Activated T-cell treated with anti-CD3 and anti-CD28 coated beads, Interleukin-2, amount 50 U/mL, for 1 hour (primary cell): ENCODE measurements around the gene SIM2.

Experiments used
- DNase-seq: peaks from one replicate; pipeline ENCODE4 v3.0.0-alpha.2; 2020

SIM2 gene

DNA sequence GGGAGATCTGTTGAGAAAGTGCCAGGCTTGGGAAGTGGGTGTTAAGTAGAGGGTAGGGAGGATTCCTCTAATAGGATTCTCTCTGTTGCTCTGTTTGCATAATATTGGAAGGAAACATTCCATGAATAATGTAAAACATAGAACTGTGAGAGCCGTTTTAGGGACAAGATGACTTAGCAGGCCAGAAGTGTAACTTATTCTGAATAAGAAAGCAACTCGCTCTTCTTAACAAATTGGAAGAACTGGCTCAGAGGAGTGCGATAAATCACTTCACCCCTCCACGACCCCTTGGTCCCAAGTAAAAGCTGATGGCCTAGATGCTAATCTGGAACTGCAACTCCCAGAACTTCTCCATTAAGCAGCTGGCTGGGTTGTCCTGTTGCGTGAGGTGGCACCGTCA is 19.1 kb downstream of the SIM2 start:
- no peak for DNase-seq

DNA sequence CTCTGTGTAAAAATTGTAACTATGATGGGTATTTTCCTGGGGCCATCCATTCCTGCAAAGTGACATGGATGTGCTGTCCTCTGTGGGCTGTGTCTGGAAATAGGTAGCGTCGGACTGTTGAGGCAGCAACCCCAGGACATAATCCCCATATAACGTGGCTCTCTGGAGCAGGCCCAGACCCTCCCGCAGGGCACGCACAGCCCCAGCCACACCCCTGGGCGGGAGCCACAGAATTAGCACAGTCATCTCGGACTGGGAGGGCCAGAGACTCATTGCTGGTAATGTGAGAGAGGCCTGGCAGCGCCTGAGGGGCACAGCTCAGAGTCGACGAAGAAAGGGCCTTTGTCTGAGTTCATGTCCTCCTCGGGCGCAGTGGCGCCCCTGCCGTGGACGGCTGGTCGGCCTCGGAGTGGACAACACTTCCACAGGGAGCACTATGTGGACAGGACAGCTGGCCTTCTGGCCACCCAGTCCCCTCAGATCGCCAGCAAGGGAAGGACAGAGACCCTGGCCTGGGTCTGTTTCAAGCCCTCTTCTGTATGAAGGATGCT is 20.1 kb downstream of the SIM2 start:
- DNase-seq, result no peak

DNA sequence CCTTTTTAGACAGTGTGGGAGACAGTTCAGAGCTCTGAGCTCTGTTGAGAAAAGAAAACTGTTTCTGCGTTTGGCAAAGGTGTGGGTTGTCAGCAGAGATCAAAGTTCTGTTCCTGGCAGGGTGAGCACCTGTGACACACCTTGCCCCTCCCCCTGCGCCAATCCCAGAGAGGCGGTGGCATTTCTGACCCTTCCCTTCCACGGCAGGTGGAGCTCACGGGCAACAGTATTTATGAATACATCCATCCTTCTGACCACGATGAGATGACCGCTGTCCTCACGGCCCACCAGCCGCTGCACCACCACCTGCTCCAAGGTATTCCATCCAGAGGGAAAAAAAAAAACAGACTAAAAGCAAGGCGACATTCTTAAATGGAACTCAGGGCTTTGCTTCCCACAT is 20.7 kb downstream of the SIM2 start:
- no peak for DNase-seq

DNA sequence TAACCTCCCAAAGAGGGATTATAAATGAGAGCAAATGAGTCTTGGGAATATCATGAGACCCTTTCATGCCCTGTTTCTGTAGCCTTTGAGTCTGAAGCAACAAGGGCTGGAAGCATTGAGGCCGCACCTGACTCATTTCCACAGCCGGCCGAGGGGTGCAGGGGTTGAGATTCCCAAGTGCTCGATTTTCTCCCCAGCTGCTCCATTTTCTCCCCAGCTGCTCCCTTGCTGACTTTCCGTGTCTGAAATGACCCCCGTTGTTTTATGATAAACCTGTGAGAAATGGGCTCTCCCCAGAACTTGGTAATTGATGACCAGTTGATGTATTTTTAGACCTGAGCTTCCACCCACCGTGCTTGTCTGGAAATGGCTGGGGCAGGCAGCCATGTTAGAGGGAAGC is 22.9 kb downstream of the SIM2 start:
- DNase-seq, result no peak

DNA sequence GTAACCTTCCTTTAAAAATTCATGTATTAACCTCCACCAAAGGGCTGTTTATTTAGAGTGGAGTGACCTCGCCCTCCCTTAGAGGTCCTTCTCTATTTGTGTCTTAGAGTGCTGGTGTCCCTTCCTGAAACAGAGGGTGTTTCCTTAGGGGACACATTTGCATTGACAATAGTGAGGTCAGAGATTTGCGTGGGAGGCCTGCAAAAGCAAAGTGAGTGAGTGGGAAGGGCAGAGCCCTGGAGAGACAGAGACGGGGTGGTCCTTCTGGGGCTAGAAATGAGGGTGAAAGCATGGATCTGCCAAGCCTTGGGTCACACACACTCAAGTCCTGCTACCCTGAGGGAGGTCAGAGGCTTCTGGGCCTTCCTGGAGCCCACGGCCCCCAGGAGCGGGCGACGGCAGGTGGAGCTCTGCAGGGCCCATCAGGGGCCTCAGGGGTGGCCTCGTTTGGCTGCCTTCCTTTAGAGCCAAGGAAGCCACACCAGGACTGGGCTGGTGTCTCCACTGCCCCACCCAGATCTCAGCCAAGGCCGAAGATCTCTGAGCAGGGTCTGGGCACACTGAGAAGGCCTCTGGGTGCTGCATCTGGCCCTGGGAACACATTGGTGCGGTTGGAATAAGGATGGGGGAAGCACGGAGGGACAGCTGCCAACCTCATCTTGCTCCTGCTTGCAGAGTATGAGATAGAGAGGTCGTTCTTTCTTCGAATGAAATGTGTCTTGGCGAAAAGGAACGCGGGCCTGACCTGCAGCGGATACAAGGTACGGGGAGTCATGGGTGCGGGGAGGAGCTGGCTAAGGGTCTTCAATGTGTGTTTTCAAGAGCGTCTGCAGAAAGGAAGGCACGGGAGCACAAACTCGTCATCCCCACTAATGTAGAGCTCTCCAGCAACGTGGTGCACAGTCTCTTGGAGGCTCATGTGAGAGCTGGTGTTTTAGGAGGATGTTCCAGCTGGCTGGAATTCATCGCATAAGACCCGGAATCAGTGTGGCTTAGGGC is 23.8 kb downstream of the SIM2 start:
- no peak for DNase-seq

DNA sequence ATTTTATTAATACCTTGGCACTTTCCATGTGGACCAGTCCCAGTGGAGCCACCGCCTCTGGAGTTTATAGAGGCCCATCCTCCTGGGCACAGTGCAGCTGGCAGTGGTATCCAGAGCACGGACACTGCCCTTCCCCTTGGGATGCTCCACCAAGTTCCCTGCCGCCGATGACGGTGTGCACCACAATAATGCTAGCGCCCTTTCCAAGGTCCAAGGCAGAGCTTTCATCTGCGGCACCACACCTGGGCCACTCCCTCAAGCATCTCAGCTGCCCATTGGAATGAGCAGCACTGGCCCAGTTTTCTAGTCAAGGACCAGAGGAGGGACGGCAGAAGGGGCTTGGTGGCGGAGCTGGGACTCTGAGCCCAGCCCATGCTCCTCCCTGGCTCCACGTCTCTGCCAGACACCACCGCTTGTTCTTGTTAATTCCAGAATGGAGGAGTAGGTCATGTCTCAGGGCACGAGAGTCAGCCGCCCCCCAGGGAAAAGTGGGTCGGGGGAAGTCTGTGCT is 24.5 kb downstream of the SIM2 start:
- DNase-seq, result no peak

DNA sequence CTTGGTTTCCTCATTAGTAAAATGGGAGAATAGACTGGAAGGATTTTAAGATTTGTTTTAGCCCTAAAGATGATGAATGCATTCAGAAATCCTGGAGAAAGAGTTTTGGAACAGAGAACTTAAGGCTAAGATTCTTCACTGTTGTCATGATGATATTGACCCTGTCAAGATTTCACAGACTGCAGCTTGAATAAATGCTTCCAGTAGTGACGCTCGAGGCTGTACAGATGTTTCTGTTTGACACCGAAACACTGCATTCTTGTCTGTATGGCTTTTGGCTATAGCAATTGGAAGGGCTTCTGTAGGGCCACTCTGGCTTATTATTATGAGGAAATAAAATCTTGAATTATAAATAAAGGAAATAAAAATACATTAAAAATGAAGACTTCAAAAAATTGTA is 25.7 kb downstream of the SIM2 start:
- no peak for DNase-seq

DNA sequence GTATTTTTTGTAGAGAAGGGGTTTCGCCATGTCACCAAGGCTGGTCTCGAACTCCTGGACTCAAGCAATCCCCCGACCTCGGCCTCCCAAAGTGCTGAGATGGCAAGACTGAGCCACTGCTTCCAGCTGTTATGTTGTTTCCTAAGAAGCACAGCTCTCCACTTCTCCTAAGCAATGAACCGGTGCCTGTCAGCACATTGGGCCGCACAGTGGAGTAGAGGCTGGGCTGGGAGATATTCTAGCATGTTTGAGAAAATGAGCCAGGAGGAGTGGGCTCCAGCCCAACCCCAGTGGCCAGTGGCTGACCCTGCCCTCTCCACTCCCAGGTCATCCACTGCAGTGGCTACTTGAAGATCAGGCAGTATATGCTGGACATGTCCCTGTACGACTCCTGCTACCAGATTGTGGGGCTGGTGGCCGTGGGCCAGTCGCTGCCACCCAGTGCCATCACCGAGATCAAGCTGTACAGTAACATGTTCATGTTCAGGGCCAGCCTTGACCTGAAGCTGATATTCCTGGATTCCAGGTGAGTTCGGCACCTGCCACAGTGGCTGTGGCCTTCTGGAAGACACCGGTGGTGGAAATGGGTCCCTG is 27.0 kb downstream of the SIM2 start:
- DNase-seq, result no peak

DNA sequence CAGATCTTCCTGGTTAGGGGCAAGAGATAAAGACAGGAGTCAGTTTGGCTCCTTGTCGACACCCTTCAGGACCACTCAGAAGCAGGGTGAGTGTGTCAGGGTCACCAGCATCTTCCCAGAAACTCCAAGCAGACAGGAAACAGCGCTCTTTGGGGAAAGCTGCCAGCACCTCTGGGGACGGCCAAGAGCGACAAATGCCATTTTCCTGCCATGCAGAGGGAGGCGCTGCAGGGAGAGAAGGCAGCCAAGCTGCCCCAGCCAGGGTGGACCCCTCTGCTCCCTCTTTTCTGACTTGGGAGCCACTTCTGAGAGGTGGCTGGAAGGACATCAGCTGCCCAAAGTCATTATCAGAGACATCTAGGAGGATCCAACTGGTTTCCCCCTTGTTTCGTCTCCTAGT is 29.0 kb downstream of the SIM2 start:
- no peak for DNase-seq

DNA sequence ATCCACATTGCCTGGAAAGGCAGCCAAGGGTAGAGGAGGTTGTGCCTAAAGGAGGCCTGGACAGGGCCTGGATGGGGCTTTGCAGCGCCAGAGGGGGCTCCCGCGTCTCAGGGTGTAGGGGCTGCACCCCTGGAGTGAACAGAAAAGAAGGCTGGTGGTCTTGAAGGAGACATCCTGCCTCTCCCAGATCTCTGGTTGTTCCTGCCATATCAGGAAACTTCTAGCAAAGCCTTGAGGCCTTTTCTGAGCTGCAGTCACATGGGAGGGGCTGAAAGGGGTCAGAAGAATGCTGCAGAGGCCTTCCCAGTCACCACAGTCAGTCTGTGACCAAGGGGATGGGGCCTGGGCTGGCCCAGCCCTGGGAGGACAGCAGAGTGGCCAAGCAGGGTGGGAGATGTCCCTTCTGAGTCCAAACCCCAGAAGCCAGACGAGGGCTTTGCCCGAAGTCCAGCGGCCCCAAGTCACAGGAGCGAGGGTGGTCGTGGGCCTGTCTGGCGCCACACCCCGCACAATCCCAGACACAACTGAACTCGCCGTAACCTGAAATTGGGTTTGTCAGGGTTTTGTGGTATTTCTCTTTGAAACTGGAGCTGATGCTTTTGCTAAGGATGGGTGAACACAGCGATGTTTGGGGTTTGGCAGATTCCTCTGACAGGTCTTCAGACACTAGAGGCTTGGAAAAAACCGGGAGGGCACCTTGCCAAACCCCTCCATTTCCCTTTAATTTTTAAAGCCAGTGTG is 29.6 kb downstream of the SIM2 start:
- DNase-seq, result no peak

DNA sequence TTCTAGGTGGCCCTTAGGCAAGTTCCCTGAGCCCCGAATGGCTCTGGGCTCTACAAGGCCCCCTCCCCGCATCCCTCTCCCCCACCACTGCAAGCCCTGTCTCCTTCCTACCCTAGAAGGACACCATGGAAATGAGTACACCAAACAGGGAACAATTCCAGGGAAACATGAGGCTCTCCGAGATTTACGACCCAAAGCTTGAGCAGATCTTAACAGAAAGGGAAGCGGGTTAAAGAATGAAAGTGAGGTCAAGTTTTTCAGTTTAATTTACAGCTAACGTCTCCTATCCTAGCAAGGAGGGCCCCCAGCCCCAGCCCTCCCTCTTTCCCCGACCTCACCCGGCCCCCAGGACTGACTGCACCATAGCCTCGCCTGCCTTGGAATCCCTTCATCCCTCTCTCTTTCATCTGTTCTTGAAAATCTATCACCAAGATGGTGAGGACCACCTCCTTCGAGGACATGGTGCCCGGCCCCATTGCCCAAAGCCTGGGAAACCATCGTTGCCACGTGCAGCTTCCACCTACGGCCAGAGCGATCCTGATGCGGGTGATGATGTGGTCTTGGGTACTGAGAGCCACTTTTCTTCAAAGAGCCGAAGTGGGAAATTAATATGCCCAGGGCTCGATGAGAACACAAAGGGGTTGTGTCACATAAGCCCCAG is 30.5 kb downstream of the SIM2 start:
- DNase-seq, result no peak

DNA sequence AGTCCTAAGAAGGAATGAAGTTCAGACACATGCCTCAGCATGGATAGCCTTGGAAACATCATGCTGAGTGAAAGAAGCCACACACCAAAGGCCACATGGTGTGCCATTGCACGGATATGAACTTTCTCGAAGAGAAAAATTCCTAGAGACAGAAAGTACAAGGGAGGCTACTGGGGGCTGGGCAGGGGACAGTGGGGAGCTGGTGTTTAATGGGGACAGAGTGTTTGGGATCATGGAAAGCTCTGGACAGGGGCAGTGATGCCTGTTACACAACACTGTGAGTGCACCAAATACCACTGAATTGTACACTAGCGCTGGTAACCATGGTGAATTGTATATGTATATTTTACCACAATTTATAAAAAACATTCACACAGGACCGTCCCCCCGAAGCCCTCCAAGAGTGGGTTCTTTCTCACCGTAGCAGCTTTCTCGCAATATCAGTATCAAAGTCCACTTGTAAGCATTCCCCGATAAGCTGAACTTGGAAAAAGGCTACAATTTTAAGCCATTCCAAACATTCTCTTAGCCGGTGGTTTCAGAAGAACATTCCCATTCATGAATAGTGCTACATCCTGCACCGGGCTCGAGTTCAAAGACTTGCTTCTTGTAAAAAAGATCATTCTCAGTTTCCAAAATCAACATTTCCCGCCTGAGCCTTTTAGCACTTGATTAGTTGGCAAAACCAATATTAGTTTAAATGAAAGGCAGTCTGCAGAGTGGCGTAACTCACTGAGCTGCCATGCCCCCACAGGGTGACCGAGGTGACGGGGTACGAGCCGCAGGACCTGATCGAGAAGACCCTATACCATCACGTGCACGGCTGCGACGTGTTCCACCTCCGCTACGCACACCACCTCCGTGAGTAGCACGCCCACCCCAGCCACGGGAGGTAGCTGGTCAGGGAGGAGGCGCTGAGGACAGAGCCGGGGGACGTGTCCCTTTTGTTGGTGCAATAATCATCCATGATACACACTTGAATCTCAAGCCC is 31.7 kb downstream of the SIM2 start:
- no peak for DNase-seq

DNA sequence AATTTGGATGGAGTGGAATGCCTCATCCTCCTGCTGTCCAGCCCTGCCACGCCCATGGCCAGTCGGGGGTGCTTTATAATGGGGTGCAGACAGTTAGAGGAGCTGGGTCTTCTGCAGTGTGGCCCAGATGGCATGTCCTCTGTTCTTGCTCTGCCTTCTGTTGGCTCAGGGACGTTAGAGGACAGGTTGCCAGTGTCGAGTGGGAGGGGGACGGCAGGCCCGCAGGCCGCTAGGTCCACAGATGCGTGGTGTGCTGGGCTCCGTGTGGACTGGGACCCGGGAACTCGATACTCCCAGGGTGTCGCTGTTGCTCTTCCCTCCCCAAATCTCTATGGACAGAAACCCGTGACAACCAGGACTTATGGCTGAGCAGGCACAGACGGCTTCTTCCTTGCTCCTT is 33.3 kb downstream of the SIM2 start:
- no peak for DNase-seq

DNA sequence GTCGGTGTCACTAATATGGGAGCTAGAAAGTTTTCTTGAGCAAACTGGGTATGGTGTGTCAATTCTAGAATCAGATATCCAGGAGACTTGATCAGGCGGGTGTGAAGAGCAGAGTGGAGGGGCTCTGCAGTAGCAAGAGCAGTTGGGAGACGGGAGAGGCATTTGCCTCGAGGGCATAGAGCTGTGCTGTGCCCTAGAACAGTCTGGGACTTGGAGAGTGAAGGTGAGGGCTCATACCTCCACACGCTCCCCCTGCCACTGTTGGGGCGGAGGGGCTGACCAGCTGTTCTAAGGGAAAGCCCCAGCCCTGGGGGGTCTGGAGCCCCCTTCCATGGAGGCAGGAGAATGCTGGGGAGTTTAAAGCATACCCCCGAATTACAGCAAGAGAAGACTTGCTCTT is 33.8 kb downstream of the SIM2 start:
- no peak for DNase-seq

DNA sequence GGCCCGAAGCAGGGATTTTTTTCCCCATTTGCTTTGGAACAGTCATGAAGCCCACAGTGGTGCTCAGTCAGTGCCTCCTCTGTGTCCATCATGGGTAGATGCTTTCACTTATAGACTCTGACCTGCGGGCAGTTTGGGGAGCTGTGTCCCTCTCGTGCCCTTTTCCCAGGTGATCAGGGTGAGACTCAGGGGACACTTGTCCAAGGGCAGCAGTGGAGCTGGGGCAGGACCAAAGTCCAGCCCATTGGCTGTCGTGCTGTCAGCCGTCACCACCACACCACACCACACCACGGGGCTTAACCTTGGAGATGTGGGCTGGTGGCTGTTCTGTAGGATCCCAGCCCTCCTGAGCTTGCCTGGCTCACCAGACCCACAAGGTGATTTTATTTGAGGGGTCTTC is 34.9 kb downstream of the SIM2 start:
- no peak for DNase-seq

DNA sequence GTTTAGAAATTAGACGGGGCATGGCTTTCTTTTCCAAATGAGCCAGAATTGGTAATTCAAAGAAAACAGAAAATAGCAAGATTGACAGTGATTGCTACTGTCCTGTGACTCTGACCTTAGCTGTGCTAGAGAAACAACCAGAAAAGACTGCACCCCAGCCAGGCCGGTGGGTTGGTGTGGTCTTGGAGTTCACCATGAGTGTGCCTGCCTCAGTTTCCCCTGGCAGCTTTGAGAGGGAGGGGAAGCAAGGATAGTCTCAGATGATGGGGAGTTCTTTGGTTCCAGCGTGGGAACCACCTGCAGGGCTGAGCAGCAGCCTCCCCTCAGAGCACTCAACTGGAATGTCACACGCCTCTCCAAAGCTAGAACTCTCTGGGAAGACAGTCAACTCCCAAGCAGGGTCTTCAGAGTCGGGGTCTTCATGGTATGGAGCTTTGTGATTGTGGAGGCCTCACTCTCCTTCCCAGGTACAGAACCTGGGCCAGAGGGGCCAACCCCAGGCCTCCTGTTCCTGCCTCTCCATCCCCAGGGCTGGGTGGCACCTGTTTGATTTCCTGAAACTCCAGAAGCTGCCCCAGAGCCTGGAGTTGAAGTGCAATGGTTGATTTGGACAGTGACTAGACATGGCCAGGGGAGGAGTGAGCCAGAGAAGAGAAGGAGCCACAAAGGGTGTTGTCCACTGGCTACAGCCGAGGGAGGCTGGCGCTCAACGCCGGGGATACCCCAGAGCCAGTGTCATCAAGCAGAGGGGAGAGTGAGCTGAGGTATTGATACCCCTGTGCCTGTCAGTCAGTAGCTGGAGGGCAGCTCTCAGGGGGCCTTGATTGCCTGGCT is 35.7 kb downstream of the SIM2 start:
- no peak for DNase-seq

DNA sequence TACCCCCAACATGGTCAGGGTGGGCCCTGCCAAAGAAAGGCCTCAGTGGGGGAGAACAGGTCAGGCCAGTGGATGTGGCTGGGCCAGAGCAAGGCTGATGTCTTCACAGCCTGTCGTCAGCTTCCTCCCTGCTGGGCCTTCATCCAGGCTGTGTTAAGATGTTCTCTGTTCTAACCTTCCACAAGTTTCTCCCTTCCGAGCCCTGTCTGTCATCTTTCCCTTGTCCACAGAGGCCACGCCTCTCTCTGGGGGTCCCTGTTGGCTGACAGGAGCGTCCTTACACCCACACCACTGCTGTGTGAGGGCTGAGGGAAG is 36.2 kb downstream of the SIM2 start:
- no peak for DNase-seq

DNA sequence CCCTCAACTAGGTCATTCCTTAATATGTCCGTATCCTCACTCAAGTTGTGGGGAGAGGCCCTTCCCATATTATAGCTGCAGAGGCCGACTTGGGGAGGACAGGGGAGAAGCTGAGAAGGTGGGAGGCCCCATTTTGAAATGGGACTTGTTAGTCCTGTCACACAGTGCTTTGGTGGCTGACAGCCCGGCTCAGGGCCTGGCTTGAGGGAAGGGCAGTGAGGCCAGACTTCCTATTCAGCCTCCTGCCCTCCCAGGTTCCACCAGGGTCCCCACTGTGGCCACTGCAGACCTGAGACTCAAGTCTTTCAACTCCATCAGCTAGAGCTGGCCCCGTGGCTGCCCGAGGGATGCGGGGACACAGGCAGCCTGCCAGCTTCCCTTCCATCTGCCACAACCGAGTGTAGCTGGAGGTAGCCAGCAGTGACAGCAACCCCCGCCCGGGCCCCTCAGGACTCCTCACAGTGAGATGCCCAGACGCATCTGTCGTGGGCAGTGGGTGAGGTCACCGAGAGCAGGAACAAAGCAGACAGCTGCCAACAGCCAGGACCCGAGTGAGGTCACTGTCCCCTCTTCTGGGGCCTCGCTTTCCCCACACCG is 36.9 kb downstream of the SIM2 start:
- no peak for DNase-seq

DNA sequence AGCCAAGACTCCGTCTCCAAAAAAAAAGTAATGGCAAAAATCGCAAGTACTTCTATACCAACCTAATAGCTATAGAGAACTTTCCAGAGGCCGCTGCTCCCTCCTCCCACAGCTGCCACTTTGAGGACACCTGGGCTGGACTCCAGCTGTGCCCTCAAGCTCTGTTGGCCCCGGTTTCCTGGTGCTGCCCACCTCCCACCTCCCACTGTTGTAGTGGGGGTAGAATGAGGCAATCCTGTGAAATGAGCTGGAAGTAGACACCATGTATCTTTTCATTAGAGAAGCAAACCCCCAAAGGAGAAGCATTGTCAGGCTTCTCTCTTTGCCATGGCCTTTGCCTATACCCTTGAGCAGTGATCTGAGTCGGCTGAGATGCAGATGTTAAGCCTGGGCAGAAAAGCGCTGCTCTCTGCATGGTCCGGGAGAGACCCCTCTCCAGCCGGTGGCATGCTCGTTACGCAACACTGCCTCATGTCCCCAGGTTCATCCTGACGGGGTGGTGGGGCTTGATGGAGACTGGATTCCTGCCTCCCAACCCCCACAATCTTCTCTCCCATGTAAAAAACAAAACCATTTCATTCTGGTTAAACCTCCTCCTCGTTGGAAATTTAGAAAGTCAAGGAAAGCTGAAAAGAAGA is 39.7 kb downstream of the SIM2 start:
- no peak for DNase-seq

DNA sequence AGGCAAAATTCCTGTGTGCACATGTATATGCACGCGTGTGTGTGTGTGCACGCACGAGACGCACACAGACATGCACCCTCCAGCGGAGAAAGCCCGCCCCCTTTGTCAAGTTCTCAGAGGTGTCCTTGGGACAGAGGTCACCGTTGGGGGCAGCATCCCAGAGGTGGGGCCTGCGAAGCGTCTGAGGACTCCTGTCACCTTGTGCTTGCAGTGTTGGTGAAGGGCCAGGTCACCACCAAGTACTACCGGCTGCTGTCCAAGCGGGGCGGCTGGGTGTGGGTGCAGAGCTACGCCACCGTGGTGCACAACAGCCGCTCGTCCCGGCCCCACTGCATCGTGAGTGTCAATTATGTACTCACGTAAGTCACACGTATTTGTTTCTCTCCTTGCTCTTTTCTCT is 42.6 kb downstream of the SIM2 start:
- DNase-seq, result no peak
